GM18502 (cell line): ENCODE measurements around the gene PCDH8.
"Not testable (repeated sequence)": the region's sequence is repeated elsewhere in the genome, so short reads cannot be mapped to it uniquely, and the experiment has no call there.

Source experiments
- ATAC-seq: cut with Tn5 transposase; IDR thresholded peaks from one replicate; pipeline ENCODE4 v1.9.1; 2021; ENCODE audit warnings: mild to moderate bottlenecking; ENCODE audit not compliant: unreplicated experiment, poor library complexity

The PCDH8 gene

GRCh38 chr13:52817886-52818285 lies 30.6 kb downstream of the PCDH8 start:
- ATAC-seq, result not testable (repeated sequence)

- ATAC-seq, result no peak
Measured at GRCh38 chr13:52815330-52815729, 33.1 kb downstream of the PCDH8 start.

DNA sequence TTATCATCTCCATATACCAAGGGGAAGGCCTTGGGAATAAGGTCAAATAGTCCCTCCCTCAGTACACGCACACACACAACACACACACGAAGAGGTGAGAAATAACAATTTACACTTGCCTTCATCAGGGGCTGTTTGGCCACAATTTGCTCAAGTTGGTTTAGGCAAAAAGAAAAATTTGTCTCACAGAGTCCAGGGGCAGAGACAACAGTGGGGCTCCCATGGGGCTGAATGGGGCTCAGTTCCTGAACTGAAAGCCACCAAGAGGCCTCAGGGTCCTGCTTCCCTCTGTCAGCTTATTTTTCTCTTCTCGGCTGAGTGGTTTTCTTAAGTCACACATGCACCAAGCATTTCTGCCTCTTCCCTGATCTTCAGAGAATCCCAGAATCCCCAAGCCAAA lies 35.5 kb downstream of the PCDH8 start:
- peak; percentile 32 for ATAC-seq

DNA sequence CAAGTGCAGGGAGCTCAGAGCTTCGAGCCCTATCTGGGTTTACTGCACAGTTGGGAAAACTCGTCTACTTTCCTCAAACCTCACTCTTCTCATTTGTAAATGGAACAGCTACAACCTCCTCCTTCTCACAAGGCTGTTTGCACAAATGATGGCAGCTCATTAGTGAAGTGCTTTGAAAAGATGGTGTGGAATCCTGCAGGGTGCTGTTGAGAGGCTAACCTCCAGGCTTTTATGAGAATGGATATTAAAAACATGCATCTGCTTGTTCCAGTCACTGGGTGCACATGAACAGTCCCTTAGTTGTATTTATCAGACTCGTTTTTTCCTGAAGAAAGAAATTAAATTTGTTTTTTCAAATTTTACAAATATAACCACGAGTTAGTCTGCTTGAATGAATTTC lies 36.6 kb downstream of the PCDH8 start:
- no peak for ATAC-seq

- no peak for ATAC-seq
Measured at GRCh38 chr13:52810526-52810925, 37.9 kb downstream of the PCDH8 start.

- no peak for ATAC-seq
Measured at GRCh38 chr13:52810011-52810410, 38.4 kb downstream of the PCDH8 start.

DNA sequence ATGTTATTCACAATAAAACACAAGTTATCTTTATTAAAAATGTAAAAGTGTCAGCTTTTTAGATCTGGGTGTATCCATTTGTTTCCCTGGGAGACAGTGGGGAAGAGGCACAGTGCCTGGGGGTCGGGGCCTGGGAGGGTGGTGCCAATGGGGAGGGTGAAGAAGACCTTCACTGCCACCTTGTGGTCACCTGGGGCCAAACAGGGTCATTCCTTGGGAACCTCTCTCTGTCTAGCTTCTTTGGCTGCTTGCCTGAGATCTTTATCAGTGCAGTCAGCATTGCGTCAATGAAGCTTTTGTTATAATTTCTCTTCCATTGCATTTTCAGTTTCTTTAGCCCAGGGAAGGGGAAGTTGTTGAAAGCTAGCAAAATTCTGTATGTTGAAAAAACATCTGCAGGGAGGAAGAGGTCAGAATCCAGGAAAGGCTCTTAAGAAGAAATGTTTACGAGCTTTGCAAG lies 39.1 kb downstream of the PCDH8 start:
- peak; percentile 80 for ATAC-seq

GRCh38 chr13:52808842-52809219 lies 39.6 kb downstream of the PCDH8 start:
- no peak for ATAC-seq

DNA sequence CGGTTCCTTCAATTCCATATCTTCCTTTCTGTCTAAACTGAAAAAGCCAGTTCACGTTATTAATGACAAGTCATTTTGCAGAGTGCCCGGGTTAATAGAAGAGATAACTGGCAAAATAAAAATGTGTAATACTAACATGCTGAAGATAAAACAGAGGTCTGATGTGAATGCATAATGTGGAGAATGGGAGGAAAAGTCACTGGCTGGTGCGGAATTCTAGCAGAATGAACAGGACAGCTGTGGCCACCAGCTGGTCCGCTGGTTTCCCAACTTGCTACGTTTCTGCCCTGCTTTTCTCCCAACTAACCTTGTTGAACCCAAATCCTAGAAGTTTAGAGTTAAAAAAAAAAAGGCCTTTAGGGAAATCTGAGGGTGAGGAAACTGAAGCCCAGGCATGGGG lies 42.4 kb downstream of the PCDH8 start:
- no peak for ATAC-seq

GRCh38 chr13:52804202-52804641 lies 44.2 kb downstream of the PCDH8 start:
- no peak for ATAC-seq

DNA sequence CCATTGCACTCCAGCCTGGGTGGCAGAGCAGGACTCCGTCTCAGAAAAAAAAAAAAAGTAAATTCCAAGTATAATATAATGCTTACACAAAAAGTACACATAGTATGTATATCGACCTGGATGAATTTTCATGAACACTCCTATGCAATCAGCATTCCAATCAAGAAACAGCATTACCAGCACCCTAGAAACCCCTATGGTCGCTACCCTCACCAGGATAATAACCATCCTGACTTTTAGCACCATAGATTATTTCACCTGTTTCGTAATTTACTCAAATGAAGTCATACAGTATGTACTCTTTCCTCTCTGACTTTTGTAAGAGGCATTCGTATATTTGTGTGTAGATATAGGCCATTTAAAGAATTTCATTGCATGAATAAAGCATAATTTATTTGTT lies 47.6 kb downstream of the PCDH8 start:
- no peak for ATAC-seq

- ATAC-seq, result no peak
Measured at GRCh38 chr13:52798770-52799430, 49.5 kb downstream of the PCDH8 start.

DNA sequence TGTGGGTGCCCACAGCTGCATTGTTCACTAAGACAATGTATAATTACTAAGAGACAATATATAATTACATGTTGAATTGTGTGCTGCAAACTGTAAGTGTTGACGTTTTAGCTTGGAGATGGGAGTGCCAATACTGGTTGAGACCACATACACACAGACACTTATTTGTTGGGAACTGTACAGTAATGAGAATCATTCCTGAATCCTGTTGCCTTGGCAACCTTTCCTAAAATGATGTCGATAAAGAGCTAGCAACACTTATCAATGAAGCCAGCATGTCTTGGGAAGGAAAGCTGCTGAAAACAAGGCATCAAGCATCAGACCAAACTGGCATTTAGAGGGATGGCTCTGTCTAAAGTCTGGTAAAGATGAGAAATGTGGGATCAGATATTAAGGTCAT lies 51.3 kb downstream of the PCDH8 start:
- no peak for ATAC-seq

DNA sequence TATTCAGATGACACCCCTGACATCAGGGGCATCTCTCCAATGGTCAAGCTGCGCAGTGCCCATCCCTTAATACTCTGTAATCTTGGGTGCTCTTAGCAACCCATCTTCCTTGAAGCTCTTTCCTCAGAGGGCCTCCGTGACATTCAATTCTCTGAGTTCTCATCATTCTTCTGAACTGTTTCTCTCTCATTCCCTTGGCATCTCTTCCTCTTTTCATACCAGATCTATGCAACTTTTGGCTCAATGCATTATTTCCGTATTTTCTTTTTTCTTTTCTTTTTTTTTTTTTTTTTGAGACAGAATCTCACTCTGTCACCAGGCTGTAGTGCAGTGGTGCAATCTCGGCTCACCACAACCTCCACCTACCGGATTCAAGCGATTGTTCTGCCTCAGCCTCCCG lies 53.9 kb downstream of the PCDH8 start:
- no peak for ATAC-seq

GRCh38 chr13:52793515-52794061 lies 54.9 kb downstream of the PCDH8 start:
- ATAC-seq, result no peak
